NCI-H226 (cell line): ENCODE results near the gene IL10.
"Not testable (repeated sequence)": the region's sequence is repeated elsewhere in the genome, so short reads cannot be mapped to it uniquely, and the experiment has no call there.

Experiments used
- DNase-seq: peaks from one replicate; pipeline ENCODE4 v3.0.0-alpha.2; 2015

The IL10 gene

GRCh38 chr1:206792939-206793607 is 20.8 kb upstream of the IL10 start:
- no peak for DNase-seq

- no peak for DNase-seq
Measured at GRCh38 chr1:206790502-206791250, 18.4 kb upstream of the IL10 start.

DNA sequence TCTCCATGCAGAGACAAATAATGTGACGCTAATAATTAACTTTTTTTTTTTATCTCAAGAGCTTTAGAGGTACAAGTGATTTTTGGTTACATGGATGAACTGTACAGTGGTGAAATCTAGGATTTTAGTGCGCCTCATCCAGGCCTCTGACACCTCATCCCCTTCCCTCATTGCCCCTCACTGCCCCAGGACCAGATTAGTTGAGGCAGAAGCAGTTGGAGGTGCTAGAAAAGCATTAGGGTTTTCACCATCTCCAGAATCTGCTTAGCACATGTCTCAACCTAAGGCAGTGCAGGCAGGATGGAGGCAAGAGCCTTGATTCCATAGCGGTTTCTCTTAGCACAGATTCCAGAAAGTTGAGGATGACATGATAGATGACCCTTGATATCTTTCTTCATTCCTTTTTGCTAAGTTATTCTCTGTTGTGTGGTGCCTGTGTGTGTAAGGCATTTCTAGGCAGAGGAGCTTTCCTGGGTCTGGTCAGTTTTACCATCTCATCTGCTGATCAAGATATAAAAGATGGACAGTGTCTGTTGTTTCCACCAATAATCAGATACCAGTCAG is 16.3 kb upstream of the IL10 start:
- DNase-seq: no peak

GRCh38 chr1:206787891-206788290 is 15.6 kb upstream of the IL10 start:
- DNase-seq: no peak

- no peak for DNase-seq
Measured at GRCh38 chr1:206786212-206786886, 14.1 kb upstream of the IL10 start.

- no peak for DNase-seq
Measured at GRCh38 chr1:206785182-206785765, 13.0 kb upstream of the IL10 start.

DNA sequence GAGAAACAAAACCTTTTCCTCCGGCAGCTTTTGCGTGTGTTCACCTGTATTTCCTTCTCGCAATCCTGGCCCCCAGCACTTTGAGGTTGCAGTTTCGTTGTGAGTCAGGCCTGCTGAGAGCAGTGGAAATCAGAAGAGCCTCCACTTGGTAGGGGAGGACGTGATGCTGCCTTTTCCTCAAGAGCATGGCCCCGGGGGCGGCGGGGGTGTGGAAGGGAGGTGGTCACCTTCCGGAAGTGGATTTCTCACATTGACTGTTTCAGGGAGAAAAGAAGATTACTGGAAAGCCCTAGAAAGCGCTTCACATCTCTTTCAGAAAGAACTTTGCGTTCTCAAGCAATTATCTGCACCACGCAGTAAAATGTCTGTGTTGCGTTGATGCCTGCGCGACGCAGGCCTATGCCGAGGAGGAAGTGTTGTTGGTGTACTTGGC is 12.2 kb upstream of the IL10 start:
- DNase-seq: no peak

- DNase-seq: no peak
Measured at GRCh38 chr1:206783506-206783905, 11.2 kb upstream of the IL10 start.

DNA sequence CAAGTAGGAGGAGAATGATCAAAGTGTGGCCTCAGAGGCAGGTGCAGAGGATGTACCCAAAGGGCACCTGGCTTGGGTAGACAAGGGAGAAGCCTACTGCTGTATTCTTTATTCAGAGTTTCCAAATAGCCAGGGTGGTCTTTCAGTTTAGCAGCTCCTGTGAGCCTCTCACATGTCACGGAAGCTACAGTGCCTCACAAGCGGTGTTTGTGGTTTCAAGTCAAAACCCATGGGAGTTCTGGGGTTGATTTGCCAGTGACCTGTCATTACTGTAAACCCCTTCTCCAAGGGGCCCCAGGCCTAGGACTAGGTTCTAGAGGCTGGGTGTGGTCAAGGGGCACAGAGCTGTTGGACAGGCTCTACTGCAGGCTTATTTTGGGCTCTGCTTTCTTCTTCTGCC is 10.2 kb upstream of the IL10 start:
- no peak for DNase-seq

GRCh38 chr1:206779638-206780037 is 7.3 kb upstream of the IL10 start:
- no peak for DNase-seq

DNA sequence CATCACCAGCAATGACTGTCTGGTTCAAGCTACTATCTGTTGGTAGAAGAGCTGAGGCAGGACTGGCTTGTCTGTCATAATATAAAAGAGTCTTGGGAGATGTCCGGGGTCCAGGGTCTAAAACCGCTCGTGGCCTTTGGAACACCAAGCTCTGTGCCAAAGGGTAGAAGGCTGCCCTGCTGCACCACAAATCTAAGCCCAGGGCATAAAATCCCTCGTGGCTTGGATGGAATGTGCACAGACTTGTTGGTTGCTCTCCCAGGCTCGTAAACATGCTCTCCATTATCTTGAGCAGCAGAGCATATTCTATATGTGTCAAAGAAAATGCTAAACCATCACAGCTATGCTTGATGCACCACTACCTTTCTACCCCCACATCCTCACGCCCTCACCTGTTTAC is 6.6 kb upstream of the IL10 start:
- not testable (repeated sequence) for DNase-seq

GRCh38 chr1:206778031-206778430 is 5.7 kb upstream of the IL10 start:
- DNase-seq: no peak

GRCh38 chr1:206776229-206776628 is 3.9 kb upstream of the IL10 start:
- no peak for DNase-seq

GRCh38 chr1:206774093-206774492 is 1.8 kb upstream of the IL10 start:
- DNase-seq: no peak

GRCh38 chr1:206771338-206771692 is 979 bp downstream of the IL10 start:
- no peak for DNase-seq

- DNase-seq: peak; percentile 45
Measured at GRCh38 chr1:206770531-206771337, 1.6 kb downstream of the IL10 start, which contains the start of gene IL19. Gene IL19, plus strand, starts transcription at chr1:206770773. Its CDS starts 65,890 bp downstream, at chr1:206836663.

GRCh38 chr1:206769304-206769731 is 3.0 kb downstream of the IL10 start:
- no peak for DNase-seq

- DNase-seq: no peak
Measured at GRCh38 chr1:206768472-206769303, 3.6 kb downstream of the IL10 start.

DNA sequence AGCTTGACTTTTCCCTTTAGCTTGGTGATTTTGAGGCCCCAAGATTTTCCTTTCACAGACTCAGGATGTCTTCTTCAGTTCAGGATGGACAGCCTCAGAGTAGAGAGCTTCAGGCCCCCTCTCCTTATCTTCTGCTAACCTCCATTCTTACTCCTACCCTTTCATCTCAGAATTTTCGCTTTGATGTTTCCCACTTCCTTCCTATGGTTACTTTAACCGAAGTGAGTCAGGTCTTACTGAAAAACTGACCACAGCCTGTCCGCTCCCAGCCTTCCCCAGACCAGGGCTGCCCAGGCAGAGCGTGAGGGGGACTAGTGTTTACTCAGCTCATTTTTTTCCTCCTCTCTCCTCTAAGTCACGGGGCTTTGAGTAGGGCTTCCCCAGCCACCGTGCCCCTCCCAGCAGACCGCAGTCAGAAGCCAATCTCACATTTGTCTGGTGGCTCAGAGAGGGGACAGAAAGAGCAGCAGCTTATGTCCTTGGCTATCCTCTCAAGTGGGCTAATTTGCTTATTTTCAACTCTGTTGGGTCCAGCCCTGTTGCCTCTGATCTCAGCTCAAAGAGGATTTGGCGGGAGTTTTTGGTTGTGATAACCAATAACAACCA is 5.9 kb downstream of the IL10 start:
- DNase-seq: peak; percentile 95

GRCh38 chr1:206765771-206766170 is 6.5 kb downstream of the IL10 start:
- not testable (repeated sequence) for DNase-seq
